Epidermal melanocyte (primary cell): ENCODE results near the gene CITED4.
"Not testable (repeated sequence)": the region's sequence is repeated elsewhere in the genome, so short reads cannot be mapped to it uniquely, and the experiment has no call there.

Experiments used
- DNase-seq: peaks from one replicate; pipeline ENCODE4 v3.0.0; 2011; ENCODE audit warnings: low spot score; ENCODE audit not compliant: insufficient read length

CITED4 gene

GRCh38 chr1:40862008-40862863 lies at the start of gene CITED4:
TSS of gene CITED4 (minus strand) at chr1:40862363. CDS start at chr1:40862127, 236 bp downstream.
- DNase-seq, result peak; percentile 69

- DNase-seq, result no peak
Measured at GRCh38 chr1:40911105-40911504, 48.9 kb upstream of the CITED4 start.

- no peak for DNase-seq
Measured at GRCh38 chr1:40909281-40909680, 47.1 kb upstream of the CITED4 start.

- DNase-seq, result no peak
Measured at GRCh38 chr1:40908350-40908749, 46.2 kb upstream of the CITED4 start.

- no peak for DNase-seq
Measured at GRCh38 chr1:40907899-40908298, 45.7 kb upstream of the CITED4 start.

GRCh38 chr1:40906781-40907400 lies 44.7 kb upstream of the CITED4 start:
- no peak for DNase-seq

- no peak for DNase-seq
Measured at GRCh38 chr1:40905061-40905460, 42.9 kb upstream of the CITED4 start.

- no peak for DNase-seq
Measured at GRCh38 chr1:40903106-40903505, 40.9 kb upstream of the CITED4 start.

GRCh38 chr1:40901886-40902852 lies 40.0 kb upstream of the CITED4 start:
- DNase-seq, result no peak

GRCh38 chr1:40899230-40899870 lies 37.2 kb upstream of the CITED4 start:
- DNase-seq, result no peak

GRCh38 chr1:40898431-40898901 lies 36.3 kb upstream of the CITED4 start:
- DNase-seq, result no peak

GRCh38 chr1:40897513-40897912 lies 35.4 kb upstream of the CITED4 start:
- DNase-seq, result no peak

GRCh38 chr1:40896482-40896881 lies 34.3 kb upstream of the CITED4 start:
- no peak for DNase-seq

GRCh38 chr1:40895601-40896000 lies 33.4 kb upstream of the CITED4 start:
- DNase-seq, result no peak

GRCh38 chr1:40894858-40895257 lies 32.7 kb upstream of the CITED4 start:
- not testable (repeated sequence) for DNase-seq

- DNase-seq, result no peak
Measured at GRCh38 chr1:40894455-40894854, 32.3 kb upstream of the CITED4 start.

- no peak for DNase-seq
Measured at GRCh38 chr1:40893946-40894345, 31.8 kb upstream of the CITED4 start.

- no peak for DNase-seq
Measured at GRCh38 chr1:40892354-40892753, 30.2 kb upstream of the CITED4 start.

- no peak for DNase-seq
Measured at GRCh38 chr1:40890771-40891170, 28.6 kb upstream of the CITED4 start.

- DNase-seq, result no peak
Measured at GRCh38 chr1:40887652-40888051, 25.5 kb upstream of the CITED4 start.

- no peak for DNase-seq
Measured at GRCh38 chr1:40887012-40887378, 24.8 kb upstream of the CITED4 start.
